ENCODE measurements around the gene FRMPD1. TPM values are rescaled to one million over a fixed set of nuclear protein-coding genes. Genes with fewer than 3 reads are reported as not detected.

FRMPD1 gene
- polyA plus RNA-seq, 1 donor from 2014 or later, result 0.35 TPM

DNA sequence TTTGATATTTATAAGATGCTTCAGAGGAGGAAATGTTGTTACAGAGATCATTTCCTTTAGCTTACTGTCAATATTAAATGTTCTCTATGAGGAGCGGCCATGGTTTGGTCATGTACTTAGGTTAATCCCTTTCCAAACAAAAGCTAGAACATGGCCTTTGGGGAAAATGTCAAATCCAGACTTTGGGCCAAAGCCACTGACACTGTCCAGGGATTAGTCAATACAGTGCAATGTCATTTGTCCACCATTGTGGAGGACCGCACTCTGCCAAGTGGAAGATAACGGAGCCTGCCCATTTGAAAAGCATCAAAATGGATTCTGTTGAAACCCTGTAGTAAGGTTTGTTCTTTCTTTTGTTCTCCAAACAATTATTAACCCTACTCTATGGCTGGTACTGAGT, 50.1 kb downstream of the FRMPD1 start:
- no peaks in the 10 kb centered on the region for H4K20me1 ChIP-seq (ENCODE audit: insufficient read depth)

DNA sequence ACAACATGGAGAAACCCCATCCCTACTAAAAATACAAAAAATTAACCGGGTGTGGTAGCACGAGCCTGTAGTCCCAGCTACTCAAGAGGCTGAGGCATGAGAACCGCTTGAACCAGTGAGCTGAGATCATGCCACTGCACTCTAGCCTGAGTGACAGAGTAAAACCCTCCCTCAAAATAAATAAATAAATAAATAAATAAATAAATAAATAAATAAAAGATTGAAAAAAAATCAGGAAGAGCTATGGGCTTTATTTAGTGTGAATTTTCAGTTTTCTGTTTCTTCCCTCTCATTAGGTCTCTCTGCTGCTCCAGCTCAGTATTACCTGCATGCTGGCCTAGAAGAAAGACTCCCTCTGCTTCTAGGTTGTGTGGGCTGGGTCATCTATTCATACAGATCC, 55.0 kb downstream of the FRMPD1 start:
- H3K4me3 ChIP-seq (ENCODE audit: low read length), result no peak overlapping the region
- H3K9me2 ChIP-seq (ENCODE audit: insufficient read depth, low read length), result no peaks in the 10 kb centered on the region
- TF ChIP-seq EZH2 (IDR thresholded peaks at IDR 0.05; ENCODE audit: borderline replicate concordance, insufficient read depth, low read length, poor library complexity, severe bottlenecking) (no peak), MXI1 (conservative IDR thresholded peaks at IDR 0.05; ENCODE audit: poor library complexity, severe bottlenecking) (no peak), SMC3 (conservative IDR thresholded peaks at IDR 0.05; ENCODE audit: poor library complexity) (no peak), EP300 (conservative IDR thresholded peaks at IDR 0.05; ENCODE audit: poor library complexity, severe bottlenecking) (no peak), RAD21 (conservative IDR thresholded peaks at IDR 0.05) (no peak), TAF1 (IDR thresholded peaks at IDR 0.05; ENCODE audit: low read depth) (no peak), POLR2AphosphoS5 (IDR thresholded peaks at IDR 0.05) (no peak)
- TF ChIP-seq, protein P1, sequence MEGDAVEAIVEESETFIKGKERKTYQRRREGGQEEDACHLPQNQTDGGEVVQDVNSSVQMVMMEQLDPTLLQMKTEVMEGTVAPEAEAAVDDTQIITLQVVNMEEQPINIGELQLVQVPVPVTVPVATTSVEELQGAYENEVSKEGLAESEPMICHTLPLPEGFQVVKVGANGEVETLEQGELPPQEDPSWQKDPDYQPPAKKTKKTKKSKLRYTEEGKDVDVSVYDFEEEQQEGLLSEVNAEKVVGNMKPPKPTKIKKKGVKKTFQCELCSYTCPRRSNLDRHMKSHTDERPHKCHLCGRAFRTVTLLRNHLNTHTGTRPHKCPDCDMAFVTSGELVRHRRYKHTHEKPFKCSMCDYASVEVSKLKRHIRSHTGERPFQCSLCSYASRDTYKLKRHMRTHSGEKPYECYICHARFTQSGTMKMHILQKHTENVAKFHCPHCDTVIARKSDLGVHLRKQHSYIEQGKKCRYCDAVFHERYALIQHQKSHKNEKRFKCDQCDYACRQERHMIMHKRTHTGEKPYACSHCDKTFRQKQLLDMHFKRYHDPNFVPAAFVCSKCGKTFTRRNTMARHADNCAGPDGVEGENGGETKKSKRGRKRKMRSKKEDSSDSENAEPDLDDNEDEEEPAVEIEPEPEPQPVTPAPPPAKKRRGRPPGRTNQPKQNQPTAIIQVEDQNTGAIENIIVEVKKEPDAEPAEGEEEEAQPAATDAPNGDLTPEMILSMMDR (IDR thresholded peaks at IDR 0.05; ENCODE audit: poor library complexity, severe bottlenecking), result no peak
- TF ChIP-seq, protein P2, sequence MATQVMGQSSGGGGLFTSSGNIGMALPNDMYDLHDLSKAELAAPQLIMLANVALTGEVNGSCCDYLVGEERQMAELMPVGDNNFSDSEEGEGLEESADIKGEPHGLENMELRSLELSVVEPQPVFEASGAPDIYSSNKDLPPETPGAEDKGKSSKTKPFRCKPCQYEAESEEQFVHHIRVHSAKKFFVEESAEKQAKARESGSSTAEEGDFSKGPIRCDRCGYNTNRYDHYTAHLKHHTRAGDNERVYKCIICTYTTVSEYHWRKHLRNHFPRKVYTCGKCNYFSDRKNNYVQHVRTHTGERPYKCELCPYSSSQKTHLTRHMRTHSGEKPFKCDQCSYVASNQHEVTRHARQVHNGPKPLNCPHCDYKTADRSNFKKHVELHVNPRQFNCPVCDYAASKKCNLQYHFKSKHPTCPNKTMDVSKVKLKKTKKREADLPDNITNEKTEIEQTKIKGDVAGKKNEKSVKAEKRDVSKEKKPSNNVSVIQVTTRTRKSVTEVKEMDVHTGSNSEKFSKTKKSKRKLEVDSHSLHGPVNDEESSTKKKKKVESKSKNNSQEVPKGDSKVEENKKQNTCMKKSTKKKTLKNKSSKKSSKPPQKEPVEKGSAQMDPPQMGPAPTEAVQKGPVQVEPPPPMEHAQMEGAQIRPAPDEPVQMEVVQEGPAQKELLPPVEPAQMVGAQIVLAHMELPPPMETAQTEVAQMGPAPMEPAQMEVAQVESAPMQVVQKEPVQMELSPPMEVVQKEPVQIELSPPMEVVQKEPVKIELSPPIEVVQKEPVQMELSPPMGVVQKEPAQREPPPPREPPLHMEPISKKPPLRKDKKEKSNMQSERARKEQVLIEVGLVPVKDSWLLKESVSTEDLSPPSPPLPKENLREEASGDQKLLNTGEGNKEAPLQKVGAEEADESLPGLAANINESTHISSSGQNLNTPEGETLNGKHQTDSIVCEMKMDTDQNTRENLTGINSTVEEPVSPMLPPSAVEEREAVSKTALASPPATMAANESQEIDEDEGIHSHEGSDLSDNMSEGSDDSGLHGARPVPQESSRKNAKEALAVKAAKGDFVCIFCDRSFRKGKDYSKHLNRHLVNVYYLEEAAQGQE (IDR thresholded peaks at IDR 0.05; ENCODE audit: borderline replicate concordance), result no peak
- H2AFZ ChIP-seq (ENCODE audit: low read depth, low read length), result no peak overlapping the region
- no peaks in the 10 kb centered on the region for H3K9me3 ChIP-seq (ENCODE audit: low read length)
- H3K36me3 ChIP-seq (ENCODE audit: insufficient read depth, low read length), result no peaks in the 10 kb centered on the region
- H3K4me2 ChIP-seq (ENCODE audit: low read length), result no peak overlapping the region
- no peaks in the 10 kb centered on the region for H3K79me2 ChIP-seq (replicated peaks; ENCODE audit: insufficient read depth, low read length)
- H3K27me3 ChIP-seq (ENCODE audit: insufficient read depth, low read depth, low read length), result no peaks in the 10 kb centered on the region
- H3F3A ChIP-seq (ENCODE audit: insufficient read depth, low read length, poor library complexity, severe bottlenecking), result no peaks in the 10 kb centered on the region
- H3K9ac ChIP-seq (ENCODE audit: low read length), result no peak overlapping the region
- H3K27ac ChIP-seq (ENCODE audit: low read length), result no peak overlapping the region
- no peaks in the 10 kb centered on the region for H4K20me1 ChIP-seq (ENCODE audit: insufficient read depth)

More for the DNA sequence above, 50.1 kb downstream of the FRMPD1 start:
- Histone ChIP-seq H3K27me3 (ENCODE audit: insufficient read depth, low read depth, low read length) (no peaks in the 10 kb centered on the region), H3K27ac (ENCODE audit: low read length) (peak overlapping the region; percentile 61), H3K9me2 (ENCODE audit: insufficient read depth, low read length) (no peaks in the 10 kb centered on the region), H3F3A (ENCODE audit: insufficient read depth, low read length, poor library complexity, severe bottlenecking) (no peaks in the 10 kb centered on the region), H3K4me2 (ENCODE audit: low read length) (no peak overlapping the region), H3K4me3 (ENCODE audit: low read length) (no peak overlapping the region), H3K36me3 (ENCODE audit: insufficient read depth, low read length) (no peaks in the 10 kb centered on the region), H3K9me3 (ENCODE audit: low read length) (no peaks in the 10 kb centered on the region), H3K79me2 (replicated peaks; ENCODE audit: insufficient read depth, low read length) (no peaks in the 10 kb centered on the region), H3K9ac (ENCODE audit: low read length) (no peak overlapping the region), H2AFZ (ENCODE audit: low read depth, low read length) (no peak overlapping the region)
- TF ChIP-seq EP300 (conservative IDR thresholded peaks at IDR 0.05; ENCODE audit: poor library complexity, severe bottlenecking) (no peak), SMC3 (conservative IDR thresholded peaks at IDR 0.05; ENCODE audit: poor library complexity) (no peak), MXI1 (conservative IDR thresholded peaks at IDR 0.05; ENCODE audit: poor library complexity, severe bottlenecking) (no peak), EZH2 (IDR thresholded peaks at IDR 0.05; ENCODE audit: borderline replicate concordance, insufficient read depth, low read length, poor library complexity, severe bottlenecking) (no peak), TAF1 (IDR thresholded peaks at IDR 0.05; ENCODE audit: low read depth) (no peak), POLR2AphosphoS5 (IDR thresholded peaks at IDR 0.05) (no peak), RAD21 (conservative IDR thresholded peaks at IDR 0.05) (no peak)
- TF ChIP-seq, protein P2 (IDR thresholded peaks at IDR 0.05; ENCODE audit: borderline replicate concordance), result no peak
- TF ChIP-seq, protein P1 (IDR thresholded peaks at IDR 0.05; ENCODE audit: poor library complexity, severe bottlenecking), result no peak
